BJ (cell line): ENCODE measurements around the gene SWI5. TPM values are rescaled to one million over a fixed set of nuclear protein-coding genes. Genes with fewer than 3 reads are reported as not detected.

Source experiments
- CTCF ChIA-PET: fragments of 350-600 bp; formaldehyde crosslinking; extraction: SDS; loops from one replicate; lab custom pipeline; 2021; ENCODE audit warnings: antibody characterized with exemption, inconsistent platforms; lab: Yijun Ruan, JAX
- POLR2A ChIA-PET: fragments of 300-600 bp; sonication (Branson Sonifier 250); formaldehyde crosslinking; extraction: SDS; loops from one replicate; lab custom pipeline; 2021; ENCODE audit warnings: antibody characterized with exemption; lab: Charles Lee
- DNase-seq: peaks from one replicate; pipeline ENCODE4 v3.0.0-alpha.2; 2011; ENCODE audit warnings: low read depth
- H3K27me3 ChIP-seq: 2 replicates; pipeline ENCODE4 v1.6.0; 2011; ENCODE audit warnings: low read length; ENCODE audit not compliant: control insufficient read depth, insufficient read depth
- H3K36me3 ChIP-seq: 2 replicates; pipeline ENCODE4 v1.5.1; 2011; ENCODE audit warnings: low read length; ENCODE audit not compliant: control insufficient read depth, insufficient read depth
- H3K4me3 ChIP-seq: 2 replicates; pipeline ENCODE4 v1.5.1; 2011; ENCODE audit warnings: low read depth, mild to moderate bottlenecking, control low read depth, low read length
- CTCF ChIP-seq: IDR thresholded peaks from 2 replicates; pipeline ENCODE4 v1.5.1; 2011; ENCODE audit warnings: low read depth, mild to moderate bottlenecking, control low read depth, inconsistent platforms, low read length, moderate library complexity; ENCODE audit not compliant: insufficient read depth
- polyA plus RNA-seq: library from polyadenylated mRNA; depleted of rRNA; stranded (reverse); fragments of >200 nt; gene quantifications from 2 replicates; pipeline ENCODE4 v1.2.3, GENCODE V29; 2011

SWI5 gene
- polyA plus RNA-seq, 1 experiment: 77.4 TPM

- CTCF ChIA-PET: no interaction called here
- no peaks in the 10 kb centered on the region for H3K27me3 ChIP-seq
- DNase-seq: no peak
- no peak overlapping the region for H3K4me3 ChIP-seq
- POLR2A ChIA-PET: no interaction called here
- TF ChIP-seq CTCF: no peak
- peaks cover 2% of the 10 kb centered on the region for H3K36me3 ChIP-seq
Measured at GRCh38 chr9:128249558-128249907, 26.5 kb upstream of the SWI5 start.

- TF ChIP-seq CTCF: no peak
- CTCF ChIA-PET: no interaction called here
- POLR2A ChIA-PET: interaction anchor here (0.6 kb wide), 1 partner anchor 474 kb away, joined by 4 read pairs; no protein-coding TSS in a partner anchor
- Histone ChIP-seq H3K4me3 (peak overlapping the region; percentile 47), H3K36me3 (peaks cover 2% of the 10 kb centered on the region), H3K27me3 (no peaks in the 10 kb centered on the region)
- DNase-seq: no peak
Measured at GRCh38 chr9:128249908-128250838, 25.9 kb upstream of the SWI5 start.

- TF ChIP-seq CTCF: no peak
- POLR2A ChIA-PET: no interaction called here
- peak overlapping the region; percentile 47 for H3K4me3 ChIP-seq
- peaks cover 4% of the 10 kb centered on the region for H3K36me3 ChIP-seq
- CTCF ChIA-PET: no interaction called here
- no peak for DNase-seq
- no peaks in the 10 kb centered on the region for H3K27me3 ChIP-seq
Measured at GRCh38 chr9:128250839-128251731, 25.0 kb upstream of the SWI5 start.

- TF ChIP-seq CTCF: no peak
- Histone ChIP-seq H3K27me3 (no peaks in the 10 kb centered on the region), H3K4me3 (peak overlapping the region; percentile 47), H3K36me3 (peaks cover 4% of the 10 kb centered on the region)
- DNase-seq: no peak
- POLR2A ChIA-PET: no interaction called here
- CTCF ChIA-PET: no interaction called here
Measured at GRCh38 chr9:128251732-128252100, 24.4 kb upstream of the SWI5 start.
